PC-3 (cell line): ENCODE data around the gene SYT7.

Experiments used
- CTCF ChIP-seq: fragments of 300-600 bp; sonication (generic); conservative IDR thresholded peaks from 2 replicates; pipeline ENCODE4 v1.5.1; 2017; ENCODE audit warnings: antibody characterized with exemption, low read depth, mild to moderate bottlenecking, low read length
- EZH2 ChIP-seq: fragments of 300-600 bp; sonication (generic); IDR thresholded peaks from one replicate; pipeline ENCODE4 v1.6.1; 2017; ENCODE audit warnings: antibody characterized with exemption, mild to moderate bottlenecking, low read length; ENCODE audit not compliant: unreplicated experiment

GRCh38 chr11:61569701-61570100 lies 11.2 kb downstream of the SYT7 start:
- TF ChIP-seq CTCF (no peak), EZH2 (no peak)
